CD4-positive, alpha-beta T cell treated with Interferon alpha-2 for 1 hour (primary cell): ENCODE data around the gene ZNG1B.
"Not testable (repeated sequence)": the region's sequence is repeated elsewhere in the genome, so short reads cannot be mapped to it uniquely, and the experiment has no call there.

Experiments used
- DNase-seq, 2 donors: peaks; one replicate each; pipeline ENCODE4 v3.0.0-alpha.2; 2020 to 2022

ZNG1B gene

DNA sequence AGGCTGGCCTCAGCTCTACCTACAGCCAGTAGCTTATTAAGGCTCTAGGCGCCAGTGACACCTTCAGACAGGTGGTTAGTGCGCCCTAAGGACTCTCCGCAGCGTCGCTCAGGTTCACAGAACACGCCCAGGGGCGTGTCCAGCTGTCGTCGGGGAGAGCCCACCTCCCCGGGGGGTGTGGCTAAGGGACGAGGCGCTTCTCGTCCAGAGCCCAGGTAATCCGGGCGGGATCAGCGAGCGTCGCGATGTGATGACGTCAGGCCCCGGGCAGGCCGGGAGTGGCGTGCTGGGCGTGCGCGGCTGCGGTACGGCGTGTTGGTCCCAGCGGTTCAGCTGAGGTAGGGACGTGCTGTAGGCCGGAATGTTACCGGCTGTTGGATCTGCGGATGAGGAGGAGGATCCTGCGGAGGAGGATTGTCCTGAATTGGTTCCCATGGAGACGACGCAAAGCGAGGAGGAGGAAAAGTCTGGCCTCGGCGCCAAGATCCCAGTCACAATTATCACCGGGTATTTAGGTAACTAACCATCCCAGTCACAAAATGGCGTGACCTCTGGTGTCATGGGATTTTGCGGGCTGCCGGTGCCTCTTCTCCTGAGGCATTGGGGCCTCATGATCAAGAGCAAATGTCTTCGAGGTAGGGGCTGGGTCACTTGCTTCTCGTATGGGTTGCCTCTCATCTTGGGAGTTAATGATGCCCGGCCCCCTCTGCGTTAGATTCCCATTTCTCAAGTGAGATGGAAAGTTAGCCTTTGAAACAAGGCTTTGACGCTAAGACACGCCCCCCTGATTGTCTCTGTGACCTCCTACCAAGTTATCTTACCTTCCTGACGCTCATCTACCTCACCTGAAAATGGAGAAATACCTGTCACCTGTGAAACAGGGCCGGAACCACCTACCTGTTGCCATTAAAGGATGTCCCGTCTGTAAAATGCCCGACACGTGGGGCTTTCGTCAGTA, at the start of gene ZNG1B:
Gene ZNG1B (plus strand): TSS at position 184 of the 958 bp plus-strand sequence. CDS start 178 bp downstream, at position 362.
- peak; percentile 91 to 92 for DNase-seq

DNA sequence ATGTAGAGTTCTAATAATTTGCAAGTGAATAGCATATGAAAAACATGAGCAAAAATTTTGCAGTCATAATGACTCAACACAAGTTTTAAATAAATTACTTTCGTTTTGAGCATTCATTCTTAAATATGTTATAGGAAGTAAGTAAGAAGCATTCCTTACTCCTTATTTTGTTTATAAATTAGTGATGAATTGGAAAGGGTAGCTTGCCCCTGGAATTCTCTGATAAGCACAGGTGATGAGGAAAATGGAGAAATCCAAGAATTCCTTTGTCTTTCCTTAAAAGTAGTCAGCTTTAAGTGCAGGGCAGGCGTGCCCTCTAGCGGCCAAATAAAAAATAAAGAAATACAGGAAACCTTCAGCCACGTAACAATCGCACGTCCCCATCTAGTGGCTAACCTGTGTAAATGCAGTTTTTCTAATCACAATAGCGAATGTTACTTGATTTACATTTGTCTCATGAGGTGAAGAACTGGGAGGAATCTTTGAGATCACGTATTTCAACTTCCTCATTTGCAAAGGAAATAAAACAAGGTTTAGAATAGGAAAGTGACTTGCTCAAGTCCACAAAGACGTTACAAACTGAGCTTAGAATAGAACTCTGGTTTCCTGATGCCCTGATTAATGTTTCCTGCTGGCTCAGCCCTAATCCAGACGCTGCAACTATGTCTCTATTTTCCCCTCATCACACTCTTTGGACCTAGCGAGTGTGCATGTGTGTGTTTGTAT, 47.2 kb upstream of the ZNG1B start:
- DNase-seq: peak; percentile 73 to 86

DNA sequence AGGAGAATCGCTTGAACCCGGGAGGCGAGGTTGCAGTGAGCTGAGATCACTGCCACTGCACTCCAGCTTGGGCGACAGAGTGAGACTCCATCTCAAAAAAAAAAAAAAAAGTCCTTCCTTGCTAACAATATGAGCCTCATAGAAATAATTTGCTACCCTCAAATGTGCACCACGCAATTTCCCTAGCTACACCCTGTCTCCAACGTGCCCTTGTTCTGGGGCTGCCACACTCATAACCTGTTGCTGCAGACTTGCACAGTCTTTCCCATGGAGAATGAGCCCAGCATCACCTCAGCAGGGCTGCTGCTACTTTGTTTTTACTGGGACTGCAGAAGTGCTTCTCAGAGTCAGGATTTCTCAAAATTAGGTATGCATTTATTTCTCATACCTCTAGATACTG, 46.4 kb upstream of the ZNG1B start:
- no peak for DNase-seq

DNA sequence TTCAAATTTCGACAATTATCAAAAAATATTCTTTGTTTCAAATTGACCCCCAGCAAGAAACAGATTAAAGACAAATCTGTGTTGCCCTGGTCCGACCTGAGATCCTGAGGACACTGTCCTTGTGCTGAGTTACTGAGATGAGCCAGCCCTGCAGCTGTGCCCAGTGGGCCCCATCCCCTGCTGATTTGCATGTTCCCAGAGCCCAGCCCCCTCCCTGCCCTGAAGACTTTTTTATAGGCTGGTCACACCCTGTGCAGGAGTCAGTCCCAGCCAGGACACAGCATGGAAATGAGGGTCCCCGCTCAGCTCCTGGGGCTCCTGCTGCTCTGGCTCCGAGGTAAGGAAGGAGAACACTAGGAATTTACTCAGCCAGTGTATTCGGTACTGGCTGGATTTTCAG, 31.4 kb upstream of the ZNG1B start:
- no peak for DNase-seq

DNA sequence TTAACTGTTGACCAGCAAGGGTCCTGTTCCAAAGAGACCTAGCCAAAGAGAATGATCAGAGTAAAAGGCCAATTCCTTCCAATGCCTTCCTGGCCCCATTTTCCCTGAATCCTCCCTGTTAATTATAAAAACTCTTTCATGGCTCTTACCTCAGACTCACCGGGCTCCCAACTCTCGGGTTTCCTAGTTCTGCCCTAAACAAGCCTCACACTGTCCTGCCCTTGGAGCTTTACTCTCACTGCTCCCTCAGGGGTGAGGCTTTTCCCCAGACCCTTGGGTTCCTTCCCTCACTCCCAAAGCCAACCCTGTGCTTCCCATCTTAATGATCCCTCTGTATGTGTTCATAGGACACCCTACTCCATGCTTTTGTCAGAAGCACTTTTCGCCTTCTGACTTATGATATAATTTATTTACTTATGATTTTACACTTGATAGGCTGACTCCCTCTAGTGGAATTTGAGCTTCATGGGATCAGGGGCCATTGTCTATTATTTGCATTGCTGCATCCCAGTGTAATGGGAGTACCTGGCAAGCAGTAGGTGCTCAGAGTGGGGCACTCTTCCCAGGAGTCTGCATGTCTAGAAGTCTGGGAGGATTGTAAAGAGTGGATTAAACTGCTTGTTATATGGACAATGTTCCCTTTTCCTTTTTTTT, 29.9 kb upstream of the ZNG1B start:
- peak in 1 of 2 donors; percentile 13 for DNase-seq

DNA sequence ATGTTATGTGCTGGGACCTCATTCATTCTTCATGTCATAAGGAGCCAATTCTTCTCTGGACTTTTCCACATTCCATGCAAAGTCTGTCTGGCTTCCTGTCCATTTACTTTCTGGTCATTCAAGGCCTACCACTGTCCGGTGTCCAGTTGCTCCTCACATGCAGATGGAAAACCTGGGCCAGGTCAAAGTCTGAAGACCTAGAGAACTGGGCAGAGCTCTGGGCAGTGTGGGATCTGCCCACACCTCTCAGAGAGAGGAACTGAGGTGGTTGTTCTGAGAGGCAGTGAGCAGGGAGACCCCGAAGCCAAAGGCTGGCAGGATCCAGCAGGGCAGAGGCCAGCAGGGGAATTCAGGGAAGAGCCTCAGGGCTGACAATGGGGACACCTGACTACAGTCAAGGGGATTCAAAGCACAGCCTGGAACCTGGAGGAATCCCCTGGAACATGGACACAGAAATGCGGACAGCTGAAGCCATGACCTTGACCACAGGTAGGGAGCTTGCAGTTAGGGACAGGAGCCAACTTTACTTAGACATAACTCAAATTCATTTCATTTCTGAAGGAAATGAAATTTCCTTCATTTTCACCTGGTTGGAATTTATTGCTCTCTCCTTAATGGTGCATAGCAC, 25.7 kb upstream of the ZNG1B start:
- DNase-seq: not testable (repeated sequence)

DNA sequence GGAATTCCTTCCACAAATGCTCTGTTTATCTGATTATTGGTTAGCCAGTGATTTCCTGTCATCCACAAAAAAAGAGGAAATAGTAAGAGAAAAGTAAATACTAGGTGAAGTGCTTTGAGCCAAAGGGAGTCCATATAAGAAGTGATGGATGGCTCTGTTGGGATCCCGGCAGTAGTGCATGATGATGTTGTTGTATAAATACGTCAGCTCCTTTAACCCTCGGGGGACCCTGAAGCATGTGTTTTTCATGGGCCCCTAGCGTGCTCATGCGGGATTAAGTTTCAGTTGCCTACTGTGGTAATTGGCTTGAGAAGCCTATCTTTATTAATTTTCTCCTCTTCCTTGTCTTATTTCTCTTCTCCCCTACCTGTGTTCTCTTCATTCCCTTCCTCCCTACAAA, 24.7 kb upstream of the ZNG1B start:
- not testable (repeated sequence) for DNase-seq

DNA sequence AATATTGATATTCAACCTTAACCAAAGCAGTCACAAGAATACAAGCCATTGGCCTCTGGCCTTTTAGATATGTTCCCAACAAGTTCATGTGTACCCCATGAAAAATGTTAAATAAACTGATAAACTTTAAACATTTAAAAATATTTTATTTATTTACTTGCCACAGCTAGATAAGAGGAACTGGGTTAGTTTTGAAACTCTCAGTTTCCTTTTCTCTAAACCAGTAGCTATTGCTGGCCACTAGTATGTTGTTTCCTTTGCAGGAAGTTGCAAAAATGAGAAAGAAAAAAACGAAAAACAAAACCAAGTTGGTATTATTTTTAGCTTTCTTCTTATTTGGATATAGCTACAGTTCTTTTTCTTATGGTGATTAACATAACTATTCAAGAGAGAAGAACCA, 5.7 kb upstream of the ZNG1B start:
- peak in 1 of 2 donors; percentile 32 for DNase-seq

DNA sequence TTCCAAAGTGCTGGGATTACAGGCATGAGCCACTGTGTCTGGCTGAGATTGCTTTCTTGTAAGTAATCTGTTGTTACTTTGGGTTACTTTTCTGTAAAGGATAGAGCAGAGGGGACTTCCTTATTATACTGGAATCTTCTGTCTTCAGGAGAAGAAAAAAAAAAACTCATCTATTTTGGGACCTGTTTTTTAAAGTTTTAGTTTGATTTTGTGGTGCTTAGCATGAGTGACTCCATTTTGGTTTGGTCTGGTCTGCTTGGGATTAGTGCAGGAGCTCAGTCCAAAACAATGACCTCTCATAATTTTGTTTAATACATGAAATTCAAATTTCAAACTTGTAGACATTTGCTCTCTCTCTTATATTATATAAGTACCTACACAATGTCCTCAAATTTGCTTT, 4.0 kb upstream of the ZNG1B start:
- not testable (repeated sequence) for DNase-seq

DNA sequence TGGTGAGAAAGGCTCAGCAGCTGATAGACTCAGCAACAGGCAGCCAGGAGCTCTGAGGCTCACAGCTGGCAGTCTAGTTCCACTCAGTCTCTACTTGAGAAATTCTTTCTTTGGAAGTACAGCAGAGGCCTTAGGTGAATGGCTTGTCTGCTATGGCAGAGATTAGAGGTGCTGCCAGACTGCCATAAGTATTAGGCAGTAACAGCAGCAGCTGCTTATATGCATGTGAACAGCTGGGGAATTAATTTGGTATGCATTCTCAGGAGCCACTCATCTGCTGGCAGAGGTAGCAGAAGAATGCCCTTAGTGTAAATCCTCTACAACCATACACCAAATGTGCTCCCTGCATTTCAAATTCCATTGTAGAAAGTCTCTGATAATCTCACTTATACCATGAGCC, 28.3 kb downstream of the ZNG1B start:
- not testable (repeated sequence) for DNase-seq

DNA sequence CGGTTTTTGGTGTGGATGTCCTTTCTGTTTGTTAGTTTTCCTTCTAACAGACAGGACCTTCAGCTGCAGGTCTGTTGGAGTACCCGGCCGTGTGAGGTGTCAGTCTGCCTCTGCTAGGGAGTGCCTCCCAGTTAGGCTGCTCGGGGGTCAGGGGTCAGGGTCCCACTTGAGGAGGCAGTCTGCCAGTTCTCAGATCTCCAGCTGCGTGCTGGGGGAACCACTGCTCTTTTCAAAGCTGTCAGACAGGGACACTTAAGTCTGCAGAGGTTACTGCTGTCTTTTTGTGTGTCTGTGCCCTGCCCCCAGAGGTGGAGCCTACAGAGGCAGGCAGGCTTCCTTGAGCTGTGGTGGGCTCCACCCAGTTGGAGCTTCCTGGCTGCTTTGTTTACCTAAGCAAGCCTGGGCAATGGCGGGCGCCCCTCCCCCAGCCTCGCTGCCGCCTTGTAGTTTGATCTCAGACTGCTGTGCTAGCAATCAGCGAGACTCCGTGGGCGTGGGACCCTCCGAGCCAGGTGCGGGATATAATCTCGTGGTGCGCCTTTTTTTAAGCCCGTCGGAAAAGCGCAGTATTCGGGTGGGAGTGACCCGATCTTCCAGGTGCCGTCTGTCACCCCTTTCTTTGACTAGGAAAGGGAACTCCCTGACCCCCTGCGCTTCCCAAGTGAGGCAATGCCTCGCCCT, 39.3 kb downstream of the ZNG1B start:
- not testable (repeated sequence) for DNase-seq

DNA sequence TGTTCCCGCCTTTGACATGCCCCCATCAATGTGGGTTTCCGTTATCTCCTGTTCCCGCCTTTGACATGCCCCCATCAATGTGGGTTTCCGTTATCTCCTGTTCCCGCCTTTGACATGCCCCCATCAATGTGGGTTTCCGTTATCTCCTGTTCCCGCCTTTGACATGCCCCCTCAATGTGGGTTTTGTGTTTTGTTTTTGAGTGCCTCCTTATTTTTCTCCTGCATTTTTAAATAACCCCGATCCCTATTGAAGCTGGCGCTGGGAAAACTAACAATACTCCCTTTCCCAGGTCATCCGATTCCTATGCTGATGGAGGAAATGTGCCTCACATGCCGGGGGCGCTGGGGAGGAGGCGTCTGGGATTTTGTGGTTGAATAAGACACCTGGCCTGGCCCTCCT, 59.0 kb downstream of the ZNG1B start:
- not testable (repeated sequence) for DNase-seq

DNA sequence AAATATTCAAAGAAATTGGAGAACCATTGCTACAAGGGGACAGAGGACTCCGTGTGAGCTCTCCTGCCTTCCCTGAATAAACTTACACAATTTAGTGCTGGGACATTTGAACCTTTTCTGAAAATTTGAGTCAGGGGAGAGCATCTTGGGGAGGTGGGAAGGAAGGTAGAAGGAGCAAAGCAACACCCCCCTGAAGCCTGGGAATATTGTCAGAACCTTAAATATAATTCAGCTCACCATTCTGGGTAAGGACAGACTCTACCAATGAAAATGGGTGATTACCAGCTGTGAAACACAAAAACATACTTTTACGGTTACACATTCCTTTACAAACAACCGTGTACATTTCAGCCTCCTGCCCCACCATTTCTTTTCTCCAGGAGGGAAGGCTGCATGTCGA, 60.9 kb downstream of the ZNG1B start, which contains the start of gene FOXD4L1:
Gene FOXD4L1 (plus strand): TSS at position 301 of the 400 bp plus-strand sequence. CDS start 592 bp downstream, outside the sequence.
- DNase-seq: not testable (repeated sequence)

DNA sequence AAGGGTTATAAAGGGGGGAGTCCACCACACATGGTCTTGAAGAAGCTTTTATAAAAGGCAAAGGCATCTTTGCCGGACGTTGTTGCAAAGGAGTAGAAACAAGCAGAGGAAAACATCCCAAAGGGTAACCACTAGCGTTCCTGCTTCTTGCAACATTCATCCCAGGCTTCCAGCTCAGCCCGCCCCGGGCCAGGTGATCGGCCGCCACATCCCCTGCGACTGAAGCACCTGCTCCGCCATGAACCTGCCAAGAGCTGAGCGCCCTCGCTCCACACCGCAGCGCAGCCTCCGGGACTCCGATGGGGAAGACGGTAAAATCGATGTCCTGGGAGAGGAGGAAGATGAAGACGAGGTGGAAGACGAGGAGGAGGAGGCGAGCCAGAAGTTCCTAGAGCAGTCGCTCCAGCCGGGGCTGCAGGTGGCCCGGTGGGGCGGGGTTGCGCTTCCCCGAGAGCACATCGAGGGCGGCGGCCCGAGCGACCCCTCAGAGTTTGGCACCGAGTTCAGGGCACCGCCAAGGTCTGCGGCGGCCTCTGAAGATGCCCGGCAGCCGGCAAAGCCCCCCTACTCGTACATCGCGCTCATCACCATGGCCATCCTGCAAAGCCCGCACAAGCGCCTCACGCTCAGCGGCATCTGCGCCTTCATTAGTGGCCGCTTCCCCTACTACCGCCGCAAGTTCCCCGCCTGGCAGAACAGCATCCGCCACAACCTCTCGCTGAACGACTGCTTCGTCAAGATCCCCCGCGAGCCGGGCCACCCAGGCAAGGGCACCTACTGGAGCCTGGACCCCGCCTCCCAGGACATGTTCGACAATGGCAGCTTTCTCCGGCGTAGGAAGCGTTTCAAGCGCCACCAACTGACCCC, 61.8 kb downstream of the ZNG1B start:
- DNase-seq: not testable (repeated sequence)

DNA sequence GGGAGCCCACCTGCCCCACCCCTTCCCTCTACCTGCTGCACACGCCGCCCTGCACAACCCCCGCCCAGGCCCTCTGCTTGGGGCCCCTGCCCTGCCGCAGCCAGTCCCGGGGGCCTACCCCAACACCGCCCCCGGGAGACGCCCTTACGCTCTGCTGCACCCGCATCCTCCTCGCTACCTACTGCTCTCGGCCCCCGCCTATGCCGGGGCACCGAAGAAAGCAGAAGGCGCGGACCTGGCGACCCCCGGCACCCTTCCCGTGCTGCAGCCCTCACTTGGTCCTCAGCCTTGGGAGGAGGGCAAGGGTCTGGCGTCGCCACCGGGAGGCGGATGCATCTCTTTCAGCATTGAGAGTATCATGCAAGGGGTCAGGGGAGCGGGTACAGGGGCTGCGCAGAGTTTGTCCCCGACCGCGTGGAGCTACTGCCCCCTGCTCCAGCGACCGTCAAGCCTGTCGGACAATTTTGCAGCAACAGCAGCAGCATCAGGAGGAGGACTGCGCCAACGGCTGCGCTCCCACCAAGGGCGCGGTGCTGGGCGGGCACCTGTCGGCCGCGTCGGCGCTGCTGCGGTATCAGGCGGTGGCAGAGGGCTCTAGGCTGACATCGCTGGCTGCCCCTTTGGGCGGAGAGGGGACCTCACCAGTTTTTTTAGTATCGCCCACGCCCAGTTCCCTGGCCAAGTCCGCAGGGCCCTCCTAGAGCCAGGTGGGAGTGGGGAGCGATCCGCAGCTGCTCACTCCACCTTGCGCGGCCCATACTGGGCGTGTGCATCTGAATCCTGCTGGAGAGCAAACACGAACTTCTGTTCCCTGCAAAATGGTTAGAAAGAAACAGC, 62.6 kb downstream of the ZNG1B start:
- DNase-seq: not testable (repeated sequence)

DNA sequence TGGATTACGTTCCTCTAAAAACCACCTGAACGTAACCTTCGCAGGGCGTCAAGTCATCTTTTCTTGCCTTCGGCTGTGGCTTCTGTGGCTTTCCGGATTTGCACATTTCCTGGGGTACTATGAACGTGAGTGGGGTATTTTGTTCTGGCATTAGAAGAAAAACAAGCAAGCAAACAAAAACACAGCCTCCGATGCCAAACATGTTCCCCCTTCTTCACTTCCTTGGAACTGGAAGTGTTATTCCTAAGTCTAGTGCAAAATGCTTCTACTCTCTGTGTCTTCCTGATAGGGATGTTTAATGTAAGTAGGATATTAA, 63.2 kb downstream of the ZNG1B start:
- DNase-seq: peak in 1 of 2 donors; percentile 33

DNA sequence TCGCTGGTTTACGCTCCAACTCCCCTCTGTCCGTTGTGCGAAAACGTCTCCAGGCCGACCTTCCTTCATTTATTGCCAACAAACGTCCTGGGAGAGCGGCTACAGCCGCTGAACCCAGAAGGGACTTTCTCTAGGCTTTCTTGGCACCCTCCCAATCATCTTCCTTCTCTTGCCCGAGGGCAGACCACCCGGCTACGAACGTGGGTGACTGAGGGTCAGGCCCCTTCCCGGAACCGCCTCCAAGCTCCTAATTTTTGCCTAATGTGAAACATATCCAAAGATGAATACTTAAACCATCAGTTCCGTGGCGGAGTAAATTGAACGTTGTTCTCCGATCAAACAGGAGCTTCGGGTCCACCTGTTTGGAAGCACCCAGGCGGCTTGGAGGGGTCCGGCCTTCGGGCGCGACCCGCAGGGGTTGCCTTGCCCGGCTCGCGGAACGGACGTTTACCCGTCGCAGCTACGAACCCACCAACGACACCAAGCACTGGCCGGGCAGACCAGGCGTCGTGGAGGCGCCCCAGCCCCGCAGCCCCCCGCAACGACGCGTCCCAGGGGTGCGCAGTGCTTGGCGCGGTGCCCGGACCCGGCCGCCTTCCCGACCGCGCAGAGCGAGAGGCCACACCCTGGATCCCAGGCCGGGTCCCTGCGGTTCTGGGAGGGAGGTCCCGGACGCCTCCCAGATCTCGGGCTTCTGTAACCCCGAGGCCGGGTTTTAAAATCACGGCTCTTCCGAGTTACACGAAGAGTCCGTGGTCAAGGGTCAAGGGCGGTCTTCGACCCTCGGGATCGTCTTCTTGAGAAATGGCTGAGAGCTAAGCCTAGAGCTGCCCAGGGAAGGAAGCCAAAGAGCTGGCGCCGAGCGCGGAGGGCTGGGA, 65.0 kb downstream of the ZNG1B start:
- not testable (repeated sequence) for DNase-seq

DNA sequence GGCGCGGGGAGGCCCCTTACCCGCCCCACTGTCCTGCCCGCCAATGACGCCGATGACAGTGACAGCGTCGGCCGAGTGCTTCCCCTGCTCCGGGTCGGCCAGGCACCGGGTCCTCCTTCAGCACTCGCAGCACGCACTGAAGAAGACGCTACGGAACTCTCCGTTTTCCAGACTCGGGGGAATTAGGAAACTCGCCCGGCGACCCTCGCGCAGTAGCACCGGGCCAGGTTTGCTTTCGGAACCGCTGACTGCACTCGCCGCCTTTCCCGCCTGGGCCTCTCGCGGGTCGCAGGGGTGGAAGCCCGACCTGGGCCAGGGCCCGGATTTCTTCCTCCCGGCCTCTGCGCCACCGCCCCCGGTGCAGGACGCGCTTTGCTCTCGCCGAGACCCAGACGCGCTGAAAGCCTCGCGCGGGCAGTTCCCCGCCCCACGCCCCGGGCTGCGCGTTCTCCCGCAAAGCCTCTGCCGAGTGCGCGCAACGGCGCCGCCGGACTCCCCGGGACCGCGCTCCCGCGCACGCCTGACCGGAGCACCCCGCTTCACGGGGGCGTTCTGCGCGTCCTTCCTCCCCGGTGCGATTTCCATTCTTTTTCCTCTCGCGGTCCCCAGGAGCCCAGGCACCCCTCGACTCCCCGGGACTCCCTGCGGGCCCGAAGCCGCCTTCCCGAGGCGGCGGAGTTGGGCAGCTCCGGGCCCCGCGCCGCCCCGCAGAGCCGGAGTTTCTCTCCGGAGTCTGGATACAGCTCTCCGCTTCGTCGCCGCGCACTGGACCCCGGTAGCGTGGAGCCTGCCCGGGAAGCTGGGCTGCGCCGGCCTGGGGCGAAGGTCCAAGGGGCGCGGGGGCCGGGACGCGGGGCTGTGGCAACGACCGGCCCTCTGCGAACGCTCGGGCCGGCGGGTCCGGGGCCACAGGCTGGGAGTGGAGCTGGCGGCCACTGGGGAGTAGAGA, 65.9 kb downstream of the ZNG1B start:
- peak; percentile 42 for DNase-seq
